ENCODE results near the gene LAMC2. TPM values are rescaled to one million over a fixed set of nuclear protein-coding genes. Genes with fewer than 3 reads are reported as not detected.

Gene LAMC2
- total and polyA plus RNA-seq, 2 experiments from 2014 or later = 0.42 to 0.43 TPM

GRCh38 chr1:183215936-183216335 is 29.9 kb downstream of the LAMC2 start:
- Histone ChIP-seq H3K4me1 (ENCODE audit: low read depth) (peaks cover 20% of the 10 kb centered on the region), H3K27ac (no peak overlapping the region), H3K27me3 (no peaks in the 10 kb centered on the region), H3K9me3 (ENCODE audit: low read depth) (no peaks in the 10 kb centered on the region), H3K36me3 (no peaks in the 10 kb centered on the region), H3K4me3 (no peak overlapping the region)
- DNase-seq (ENCODE audit: low read depth in 1 of 2, low spot score in 1 of 2) = no peak
- TF ChIP-seq CTCF (IDR thresholded peaks at IDR 0.05; ENCODE audit: low read depth, low read length) = no peak

- TF ChIP-seq CTCF (IDR thresholded peaks at IDR 0.05; ENCODE audit: low read depth, low read length) = no peak
- Histone ChIP-seq H3K36me3 (no peaks in the 10 kb centered on the region), H3K9me3 (ENCODE audit: low read depth) (no peaks in the 10 kb centered on the region), H3K4me1 (ENCODE audit: low read depth) (peaks cover 20% of the 10 kb centered on the region), H3K4me3 (no peak overlapping the region), H3K27me3 (no peaks in the 10 kb centered on the region), H3K27ac (peak overlapping the region; percentile 59)
- no peak for DNase-seq (ENCODE audit: low read depth in 1 of 2, low spot score in 1 of 2)
These were observed 32.1 kb downstream of the LAMC2 start for GRCh38 chr1:183218027-183218618.

DNA sequence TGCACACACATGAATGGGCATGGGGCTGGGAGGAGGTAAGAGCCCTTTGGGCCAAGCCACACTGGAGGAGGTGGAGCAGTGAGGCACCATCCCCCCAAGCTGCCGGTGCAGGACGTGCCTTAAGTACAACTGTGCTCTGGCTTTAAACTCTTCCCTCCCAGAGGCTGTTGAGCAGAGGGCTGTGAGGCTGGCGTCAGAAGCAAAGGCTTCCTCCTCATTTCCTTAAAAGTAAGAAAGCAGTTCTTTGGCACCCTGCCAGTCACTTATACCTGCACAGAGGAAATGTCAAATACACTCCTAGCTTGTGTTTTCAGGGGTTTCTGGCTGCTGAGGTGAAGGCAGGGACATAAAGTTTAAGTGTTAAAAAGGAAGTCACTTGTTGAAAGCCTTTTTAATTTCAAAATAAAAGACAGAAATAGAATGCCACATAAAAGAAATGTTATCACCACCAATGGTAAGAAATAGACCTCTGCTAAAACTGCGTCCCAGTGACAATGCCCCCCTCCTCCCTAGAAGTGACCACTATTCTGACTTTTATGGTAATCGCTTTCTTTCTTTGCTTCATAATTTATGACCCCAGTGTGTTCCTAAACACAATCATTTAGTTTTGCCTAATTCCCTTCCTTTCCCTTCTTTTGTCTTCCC is 33.0 kb downstream of the LAMC2 start:
- peak overlapping the region; percentile 59 for H3K27ac ChIP-seq
- peaks cover 20% of the 10 kb centered on the region for H3K4me1 ChIP-seq (ENCODE audit: low read depth)
- no peak overlapping the region for H3K4me3 ChIP-seq
- TF ChIP-seq CTCF (IDR thresholded peaks at IDR 0.05; ENCODE audit: low read depth, low read length) = no peak
- no peaks in the 10 kb centered on the region for H3K9me3 ChIP-seq (ENCODE audit: low read depth)
- no peaks in the 10 kb centered on the region for H3K27me3 ChIP-seq
- no peaks in the 10 kb centered on the region for H3K36me3 ChIP-seq
- peak in 1 of 2 donors; percentile 77 for DNase-seq (ENCODE audit: low read depth in 1 of 2, low spot score in 1 of 2)

DNA sequence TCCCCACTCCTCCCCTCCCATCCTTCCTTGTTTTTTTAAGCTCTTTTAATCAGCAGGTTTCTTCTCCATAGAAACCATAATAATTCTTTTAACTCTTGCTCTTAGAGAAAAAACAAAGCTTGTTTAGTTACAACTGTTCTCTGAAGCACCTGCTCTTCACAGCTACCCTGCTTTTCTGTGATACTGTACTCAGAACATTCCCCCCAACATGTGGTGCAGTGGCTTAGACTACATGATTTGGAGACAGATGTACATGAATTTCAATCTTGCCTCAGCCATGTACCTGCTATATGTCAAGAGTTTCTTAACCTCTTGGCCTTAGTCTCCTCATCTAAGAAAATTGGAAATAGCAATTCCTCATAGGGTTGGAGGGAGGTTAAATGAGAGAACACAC is 33.5 kb downstream of the LAMC2 start:
- Histone ChIP-seq H3K27me3 (no peaks in the 10 kb centered on the region), H3K9me3 (ENCODE audit: low read depth) (no peaks in the 10 kb centered on the region), H3K27ac (peak overlapping the region; percentile 59), H3K4me1 (ENCODE audit: low read depth) (peaks cover 20% of the 10 kb centered on the region), H3K36me3 (no peaks in the 10 kb centered on the region), H3K4me3 (no peak overlapping the region)
- DNase-seq (ENCODE audit: low read depth in 1 of 2, low spot score in 1 of 2) = no peak
- no peak for TF ChIP-seq CTCF (IDR thresholded peaks at IDR 0.05; ENCODE audit: low read depth, low read length)

GRCh38 chr1:183222909-183223308 is 36.8 kb downstream of the LAMC2 start:
- TF ChIP-seq CTCF (IDR thresholded peaks at IDR 0.05; ENCODE audit: low read depth, low read length) = no peak
- H3K9me3 ChIP-seq (ENCODE audit: low read depth) = no peaks in the 10 kb centered on the region
- H3K27me3 ChIP-seq = no peaks in the 10 kb centered on the region
- peaks cover 30% of the 10 kb centered on the region for H3K4me1 ChIP-seq (ENCODE audit: low read depth)
- no peak for DNase-seq (ENCODE audit: low read depth in 1 of 2, low spot score in 1 of 2)
- no peak overlapping the region for H3K27ac ChIP-seq
- no peak overlapping the region for H3K4me3 ChIP-seq
- H3K36me3 ChIP-seq = no peaks in the 10 kb centered on the region
